H9 (cell line): ENCODE measurements around the gene TDP2. TPM values are rescaled to one million over a fixed set of nuclear protein-coding genes. Genes with fewer than 3 reads are reported as not detected.

ENCODE experiments used
- DNase-seq: peaks from one replicate; pipeline ENCODE4 v3.0.0-alpha.2; 2017
- H2AFZ ChIP-seq: one replicate; pipeline ENCODE4 v1.6.1; 2013; ENCODE audit warnings: mild to moderate bottlenecking, low read length, control low read depth, moderate library complexity
- H2AK5ac ChIP-seq: 2 replicates; pipeline ENCODE4 v1.6.1; 2013; ENCODE audit warnings: low read length, control low read depth, mixed read lengths; ENCODE audit not compliant: insufficient read length
- H2BK120ac ChIP-seq: one replicate; pipeline ENCODE4 v1.6.1; 2013; ENCODE audit warnings: low read depth, mild to moderate bottlenecking, low read length, control low read depth, inconsistent platforms; ENCODE audit not compliant: poor library complexity, severe bottlenecking
- H2BK12ac ChIP-seq: 2 replicates; pipeline ENCODE4 v1.6.1; 2013; ENCODE audit warnings: low read length, control low read depth, mixed read lengths, low read depth; ENCODE audit not compliant: insufficient read length
- H2BK15ac ChIP-seq: 2 replicates; pipeline ENCODE4 v1.6.1; 2013; ENCODE audit warnings: low read depth, low read length, control low read depth
- H2BK20ac ChIP-seq: one replicate; pipeline ENCODE4 v1.6.1; 2013; ENCODE audit warnings: low read depth, mild to moderate bottlenecking, low read length, control low read depth, inconsistent platforms; ENCODE audit not compliant: poor library complexity, severe bottlenecking
- H2BK5ac ChIP-seq: 2 replicates; pipeline ENCODE4 v1.6.1; 2013; ENCODE audit warnings: low read length, control low read depth, mixed read lengths; ENCODE audit not compliant: insufficient read length
- H3K14ac ChIP-seq: 2 replicates; pipeline ENCODE4 v1.6.1; 2013; ENCODE audit warnings: low read length, control low read depth; ENCODE audit not compliant: insufficient read depth
- H3K18ac ChIP-seq: 2 replicates; pipeline ENCODE4 v1.6.1; 2013; ENCODE audit warnings: low read depth, mild to moderate bottlenecking, mixed read lengths, low read length, control low read depth; ENCODE audit not compliant: insufficient read length
- H3K23ac ChIP-seq: 2 replicates; pipeline ENCODE4 v1.6.1; 2013; ENCODE audit warnings: low read length, control low read depth, mixed read lengths, low read depth; ENCODE audit not compliant: insufficient read length
- H3K23me2 ChIP-seq: 2 replicates; pipeline ENCODE4 v1.6.1; 2013; ENCODE audit warnings: low read depth, mild to moderate bottlenecking, mixed read lengths, low read length, control low read depth; ENCODE audit not compliant: insufficient read length, poor library complexity, severe bottlenecking
- H3K27ac ChIP-seq: 2 replicates; pipeline ENCODE4 v1.5.1; 2013; ENCODE audit warnings: low read length, control low read depth, mixed read lengths, low read depth; ENCODE audit not compliant: insufficient read length
- H3K27me3 ChIP-seq: 2 replicates; pipeline ENCODE4 v1.6.1; 2013; ENCODE audit warnings: low read length, control low read depth, inconsistent platforms; ENCODE audit not compliant: insufficient read depth
- H3K4ac ChIP-seq: 2 replicates; pipeline ENCODE4 v1.6.1; 2013; ENCODE audit warnings: low read depth, mild to moderate bottlenecking, control low read depth, inconsistent platforms, low read length, moderate library complexity
- H3K4me1 ChIP-seq: 2 replicates; pipeline ENCODE4 v1.6.1; 2013; ENCODE audit warnings: low read length, control low read depth, inconsistent platforms; ENCODE audit not compliant: insufficient read depth
- H3K4me2 ChIP-seq: 2 replicates; pipeline ENCODE4 v1.6.1; 2013; ENCODE audit warnings: low read length, control low read depth, mixed read lengths; ENCODE audit not compliant: insufficient read length, insufficient read depth
- H3K56ac ChIP-seq: 2 replicates; pipeline ENCODE4 v1.6.1; 2013; ENCODE audit warnings: low read depth, mild to moderate bottlenecking, mixed read lengths, low read length, control low read depth; ENCODE audit not compliant: insufficient read length
- H3K79me1 ChIP-seq: 2 replicates; pipeline ENCODE4 v1.6.1; 2013; ENCODE audit warnings: low read depth, mild to moderate bottlenecking, moderate library complexity, low read length, control low read depth, inconsistent platforms; ENCODE audit not compliant: insufficient read depth, poor library complexity, severe bottlenecking
- H3K79me2 ChIP-seq: 2 replicates; pipeline ENCODE4 v1.6.1; 2013; ENCODE audit warnings: low read length, control low read depth, inconsistent platforms; ENCODE audit not compliant: insufficient read depth
- H3K9ac ChIP-seq: 2 replicates; pipeline ENCODE4 v1.6.1; 2013; ENCODE audit warnings: low read length, control low read depth, mixed read lengths; ENCODE audit not compliant: insufficient read length; ENCODE audit errors: extremely low read depth
- H3K9me3 ChIP-seq: one replicate; pipeline ENCODE4 v1.6.1; 2013; ENCODE audit warnings: low read depth, low read length, inconsistent platforms; ENCODE audit not compliant: control insufficient read depth
- H3T11ph ChIP-seq: one replicate; pipeline ENCODE4 v1.6.1; 2013; ENCODE audit warnings: mild to moderate bottlenecking, low read length, control low read depth, inconsistent platforms
- H4K20me1 ChIP-seq: one replicate; pipeline ENCODE4 v1.6.1; 2013; ENCODE audit not compliant: control insufficient read depth, insufficient read length, insufficient read depth
- H4K5ac ChIP-seq: 2 replicates; pipeline ENCODE4 v1.6.1; 2013; ENCODE audit warnings: low read depth, mild to moderate bottlenecking, mixed read lengths, low read length, control low read depth; ENCODE audit not compliant: insufficient read length
- H4K8ac ChIP-seq: replicated peaks from 2 replicates; pipeline ENCODE4 v1.6.1; 2013; ENCODE audit warnings: low read length, control low read depth, mixed read lengths, low read depth; ENCODE audit not compliant: insufficient read length
- H4K91ac ChIP-seq: 2 replicates; pipeline ENCODE4 v1.6.1; 2013; ENCODE audit warnings: low read depth, mild to moderate bottlenecking, moderate library complexity, mixed read lengths, low read length, control low read depth; ENCODE audit not compliant: insufficient read length
- H3K27ac Mint-ChIP-seq, 3 experiments: 2 replicates in 2 of 3; 3 replicates in 1 of 3; pipeline ENCODE4 v1.8.0; 2020 to 2021; ENCODE audit warnings: mixed read lengths in 3 of 3, mild to moderate bottlenecking in 1 of 3, moderate library complexity in 1 of 3
- H3K27me3 Mint-ChIP-seq: 2 replicates; pipeline ENCODE4 v1.8.0; 2021; ENCODE audit warnings: low read depth, mild to moderate bottlenecking, moderate library complexity, mixed read lengths
- H3K36me3 Mint-ChIP-seq, 3 experiments: 2 replicates in 2 of 3; 3 replicates in 1 of 3; pipeline ENCODE4 v1.8.0; 2020 to 2021; ENCODE audit warnings: low read depth in 3 of 3, mixed read lengths in 3 of 3; ENCODE audit not compliant: insufficient read depth in 1 of 3
- H3K4me1 Mint-ChIP-seq, 2 experiments: 2 replicates each; pipeline ENCODE4 v1.8.0; 2020; ENCODE audit warnings: mixed read lengths in 2 of 2
- H3K4me3 Mint-ChIP-seq, 2 experiments: 2 replicates in 1 of 2; 3 replicates in 1 of 2; pipeline ENCODE4 v1.8.0; 2020 to 2021; ENCODE audit warnings: mild to moderate bottlenecking in 2 of 2, mixed read lengths in 2 of 2, moderate library complexity in 1 of 2
- H3K9me3 Mint-ChIP-seq, 2 experiments: 2 replicates in 1 of 2; 3 replicates in 1 of 2; pipeline ENCODE4 v1.8.0; 2020; ENCODE audit warnings: mild to moderate bottlenecking in 2 of 2, mixed read lengths in 2 of 2, moderate library complexity in 1 of 2
- CTCF ChIP-seq: fragments of 200-600 bp; sonication (generic); conservative IDR thresholded peaks from 3 replicates; pipeline ENCODE4 v1.8.0; 2021; ENCODE audit warnings: antibody characterized with exemption, mild to moderate bottlenecking
- WGBS: extraction: QIAGEN DNeasy Blood & Tissue Kit; methylation state at CpG from one replicate; pipeline ENCODE4 v1.1.7; 2013; ENCODE audit warnings: missing lambda C conversion rate, low lambda C conversion rate, mixed read lengths; ENCODE audit not compliant: insufficient read length; ENCODE audit errors: extremely low coverage; 5-methylcytosine and 5-hydroxymethylcytosine counted together
- total RNA-seq: library from RNA; stranded (reverse); gene quantifications from 2 replicates; pipeline ENCODE4 v1.2.1, GENCODE V29; 2021

The TDP2 gene
- total RNA-seq, 1 experiment from 2014 or later: 55.6 TPM

- no peak overlapping the region for H2AK5ac ChIP-seq
- no peaks in the 10 kb centered on the region for H3K27me3 ChIP-seq
- H4K5ac ChIP-seq: no peak overlapping the region
- H3K79me2 ChIP-seq: no peaks in the 10 kb centered on the region
- H3K4me1 ChIP-seq: no peaks in the 10 kb centered on the region; the same call in 1 of the 2 replicates
- no CpG with 5 or more reads among the region's 2 CpGs for WGBS
- H3K27me3 Mint-ChIP-seq: no peaks in the 10 kb centered on the region
- H2BK20ac ChIP-seq: no peak overlapping the region
- H3K23ac ChIP-seq: no peak overlapping the region
- H3K4me1 Mint-ChIP-seq: peaks cover 3 to 20% of the 10 kb centered on the region in 2 experiments; a peak in 3 of 4 replicates
- no peak overlapping the region for H2BK120ac ChIP-seq
- H3K18ac ChIP-seq: no peak overlapping the region
- no peaks in the 10 kb centered on the region for H3K23me2 ChIP-seq
- H3K27ac Mint-ChIP-seq: no peak overlapping the region
- no peak overlapping the region for H4K8ac ChIP-seq
- no peak overlapping the region for H3K56ac ChIP-seq
- H3T11ph ChIP-seq: no peak overlapping the region
- H3K4me3 Mint-ChIP-seq: no peak overlapping the region
- no peaks in the 10 kb centered on the region for H4K20me1 ChIP-seq
- no peak for DNase-seq
- no peaks in the 10 kb centered on the region for H3K79me1 ChIP-seq
- H2BK15ac ChIP-seq: no peak overlapping the region
- no peak overlapping the region for H3K4ac ChIP-seq
- no peak overlapping the region for H2BK12ac ChIP-seq
- no peaks in the 10 kb centered on the region for H3K9me3 ChIP-seq
- no peak overlapping the region for H3K9ac ChIP-seq
- no peak overlapping the region for H4K91ac ChIP-seq
- H3K27ac ChIP-seq: no peak overlapping the region
- no peak overlapping the region for H2BK5ac ChIP-seq
- H3K14ac ChIP-seq: no peak overlapping the region
- TF ChIP-seq CTCF: no peak
- 0 out of 5 replicates have a peak, but pooled peaks cover 0 to 2% of the 10 kb centered on the region in 2 experiments for H3K9me3 Mint-ChIP-seq
- H3K4me2 ChIP-seq: no peak overlapping the region
- peaks cover 0 to 6% (median 0%) of the 10 kb centered on the region in 3 experiments; a peak in 2 of 7 replicates for H3K36me3 Mint-ChIP-seq
- no peak overlapping the region for H2AFZ ChIP-seq
Measured at GRCh38 chr6:24614648-24615047, 52.1 kb downstream of the TDP2 start.
